Suprapubic skin (tissue), 3 donors: ENCODE measurements around the gene KCNMB2.

Experiments used
- POLR2A ChIP-seq, 2 donors: fragments of 450-650 bp; IDR thresholded peaks; one replicate each; pipeline ENCODE4 v1.6.1; 2017; ENCODE audit warnings: antibody characterized with exemption in 2 of 2, mild to moderate bottlenecking in 2 of 2, moderate library complexity in 2 of 2
- TF ChIP-seq, protein P1 (sequence below), 2 donors: fragments of 200-600 bp in 1 of 2; fragments of 450-650 bp in 1 of 2; sonication (generic) in 1 of 2; IDR thresholded peaks; one replicate each; pipeline ENCODE4 v1.5.1; 2016 to 2019; ENCODE audit warnings: antibody characterized with exemption in 2 of 2, mild to moderate bottlenecking in 1 of 2, moderate library complexity in 1 of 2

GRCh38 chr3:178500631-178501030, 35.6 kb upstream of the KCNMB2 start:
- TF ChIP-seq, protein P1, sequence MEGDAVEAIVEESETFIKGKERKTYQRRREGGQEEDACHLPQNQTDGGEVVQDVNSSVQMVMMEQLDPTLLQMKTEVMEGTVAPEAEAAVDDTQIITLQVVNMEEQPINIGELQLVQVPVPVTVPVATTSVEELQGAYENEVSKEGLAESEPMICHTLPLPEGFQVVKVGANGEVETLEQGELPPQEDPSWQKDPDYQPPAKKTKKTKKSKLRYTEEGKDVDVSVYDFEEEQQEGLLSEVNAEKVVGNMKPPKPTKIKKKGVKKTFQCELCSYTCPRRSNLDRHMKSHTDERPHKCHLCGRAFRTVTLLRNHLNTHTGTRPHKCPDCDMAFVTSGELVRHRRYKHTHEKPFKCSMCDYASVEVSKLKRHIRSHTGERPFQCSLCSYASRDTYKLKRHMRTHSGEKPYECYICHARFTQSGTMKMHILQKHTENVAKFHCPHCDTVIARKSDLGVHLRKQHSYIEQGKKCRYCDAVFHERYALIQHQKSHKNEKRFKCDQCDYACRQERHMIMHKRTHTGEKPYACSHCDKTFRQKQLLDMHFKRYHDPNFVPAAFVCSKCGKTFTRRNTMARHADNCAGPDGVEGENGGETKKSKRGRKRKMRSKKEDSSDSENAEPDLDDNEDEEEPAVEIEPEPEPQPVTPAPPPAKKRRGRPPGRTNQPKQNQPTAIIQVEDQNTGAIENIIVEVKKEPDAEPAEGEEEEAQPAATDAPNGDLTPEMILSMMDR (IDR thresholded peaks at IDR 0.05): no peak
- no peak for TF ChIP-seq POLR2A (IDR thresholded peaks at IDR 0.05)
